ENCODE data around the gene TMEM175.

TMEM175 gene

GRCh38 chr4:995311-996026 lies 63.2 kb downstream of the TMEM175 start:
- peak; percentile 8; the same call in 1 of the 3 replicates for ATAC-seq
- no peak for TF ChIP-seq OSR1 (CRISPR knock-in tag; IDR thresholded peaks at IDR 0.05)
- TF ChIP-seq CSDC2 (CRISPR knock-in tag; IDR thresholded peaks at IDR 0.05): no peak

- ATAC-seq: no peak
- TF ChIP-seq ESRRG (CRISPR knock-in tag; IDR thresholded peaks at IDR 0.05) (no peak), RARB (CRISPR knock-in tag; IDR thresholded peaks at IDR 0.05) (no peak), ZNF565 (CRISPR knock-in tag; conservative IDR thresholded peaks at IDR 0.05; ENCODE audit: low read depth) (no peak), SNAI2 (CRISPR knock-in tag; IDR thresholded peaks at IDR 0.05) (no peak)
Measured at GRCh38 chr4:996030-996996, 64.1 kb downstream of the TMEM175 start.

- ATAC-seq: no peak
- TF ChIP-seq ZFP3 (CRISPR knock-in tag; IDR thresholded peaks at IDR 0.05): no peak
- TF ChIP-seq PPARA (CRISPR knock-in tag; IDR thresholded peaks at IDR 0.05; ENCODE audit: borderline replicate concordance): no peak
- TF ChIP-seq TCF4 (CRISPR knock-in tag; IDR thresholded peaks at IDR 0.05; ENCODE audit: borderline replicate concordance): no peak
- TF ChIP-seq GLIS3 (CRISPR knock-in tag; IDR thresholded peaks at IDR 0.05): no peak
- TF ChIP-seq ESRRG (CRISPR knock-in tag; IDR thresholded peaks at IDR 0.05): no peak
- no peak for TF ChIP-seq CSRNP3 (CRISPR knock-in tag; IDR thresholded peaks at IDR 0.05)
- no peak for TF ChIP-seq POU6F1 (CRISPR knock-in tag; IDR thresholded peaks at IDR 0.05; ENCODE audit: borderline replicate concordance, low read depth)
- TF ChIP-seq ZNF8 (CRISPR knock-in tag; IDR thresholded peaks at IDR 0.05): no peak
- no peak for TF ChIP-seq TOX (CRISPR knock-in tag; IDR thresholded peaks at IDR 0.05; ENCODE audit: borderline replicate concordance)
- no peak for TF ChIP-seq ZNF565 (CRISPR knock-in tag; conservative IDR thresholded peaks at IDR 0.05; ENCODE audit: low read depth)
- no peak for TF ChIP-seq ISL1 (CRISPR knock-in tag; IDR thresholded peaks at IDR 0.05)
- TF ChIP-seq PATZ1 (CRISPR knock-in tag; IDR thresholded peaks at IDR 0.05; ENCODE audit: borderline replicate concordance): no peak
- TF ChIP-seq OSR1 (CRISPR knock-in tag; IDR thresholded peaks at IDR 0.05): no peak
- no peak for TF ChIP-seq BACH2 (CRISPR knock-in tag; IDR thresholded peaks at IDR 0.05; ENCODE audit: borderline replicate concordance)
- TF ChIP-seq ARNTL (CRISPR knock-in tag; IDR thresholded peaks at IDR 0.05; ENCODE audit: borderline replicate concordance, low read depth): no peak
- TF ChIP-seq CREB5 (CRISPR knock-in tag; IDR thresholded peaks at IDR 0.05; ENCODE audit: low read depth): no peak
- no peak for TF ChIP-seq SNAI2 (CRISPR knock-in tag; IDR thresholded peaks at IDR 0.05)
- TF ChIP-seq ZC3H10 (CRISPR knock-in tag; IDR thresholded peaks at IDR 0.05): no peak
Measured at GRCh38 chr4:996997-997374, 64.7 kb downstream of the TMEM175 start.

All from SK-N-SH treated with all-trans-retinoic acid at 6 μM for 48 hours (cell line).